Measurements from ENCODE around the gene KMT2B. TPM values are rescaled to one million over a fixed set of nuclear protein-coding genes. Genes with fewer than 3 reads are reported as not detected.

Gene KMT2B
- total RNA-seq, 1 experiment from 2014 or later: 10.8 TPM

DNA sequence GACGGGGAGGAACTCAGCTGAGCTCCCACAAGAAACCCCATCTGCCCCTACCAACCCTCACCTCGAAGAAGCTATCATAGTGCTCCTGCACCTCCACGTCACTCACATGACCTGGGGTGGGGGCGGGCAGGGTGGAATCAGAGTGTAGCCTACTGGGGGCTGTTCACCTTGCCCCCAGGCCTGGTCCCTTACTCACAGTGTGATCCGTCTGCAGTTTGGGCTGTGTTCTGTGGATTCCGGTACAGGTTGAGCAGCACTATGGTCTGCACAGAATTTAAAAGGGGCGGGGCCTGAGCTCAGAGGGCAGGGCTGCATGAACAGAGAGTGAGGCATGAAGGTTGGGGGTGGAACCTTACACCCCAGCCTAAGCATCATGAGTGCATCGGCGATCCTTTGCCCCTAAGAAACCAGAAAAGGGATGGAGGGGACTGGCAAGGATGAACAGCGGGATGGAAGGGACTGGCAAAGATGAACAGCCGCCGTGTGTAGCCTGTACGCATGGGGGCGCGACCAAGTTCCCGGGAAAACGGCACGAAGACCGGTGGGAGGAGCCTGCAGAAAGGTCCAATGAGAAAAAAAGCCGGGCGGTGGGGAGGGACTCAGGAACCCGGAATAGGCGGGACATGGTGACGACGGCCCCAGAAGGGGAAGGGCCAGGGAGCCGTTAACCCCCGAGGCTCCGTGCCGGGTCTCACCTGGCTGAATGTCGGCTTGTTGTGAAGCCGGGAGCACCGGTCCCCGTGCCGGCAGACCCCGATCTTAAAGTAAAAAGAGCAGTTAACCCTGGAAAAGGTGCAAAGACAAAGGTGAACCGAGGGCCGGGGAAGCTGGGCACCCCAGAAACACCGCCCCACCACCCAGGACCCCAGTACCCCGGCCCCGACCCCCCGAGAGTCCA, 26.9 kb downstream of the KMT2B start:
- Histone ChIP-seq H3K9ac (ENCODE audit: low read length) (peak overlapping the region; percentile 96), H3K27ac (ENCODE audit: low read length) (peak overlapping the region; percentile 92), H3F3A (ENCODE audit: low read length, unreplicated experiment) (no peaks in the 10 kb centered on the region), H3K9me2 (replicated peaks; ENCODE audit: low read length) (no peaks in the 10 kb centered on the region), H3K27me3 (ENCODE audit: low read length) (no peaks in the 10 kb centered on the region), H2AFZ (ENCODE audit: low read length) (peak overlapping the region; percentile 88), H3K36me3 (ENCODE audit: low read depth, low read length) (no peaks in the 10 kb centered on the region), H3K79me2 (ENCODE audit: low read length) (peaks cover 23% of the 10 kb centered on the region), H3K9me3 (ENCODE audit: low read length) (no peaks in the 10 kb centered on the region), H3K4me3 (ENCODE audit: low read length) (peak overlapping the region; percentile 90), H3K4me1 (ENCODE audit: insufficient read depth, low read length) (peaks cover 23% of the 10 kb centered on the region), H4K20me1 (ENCODE audit: low read length) (no peaks in the 10 kb centered on the region), H3K4me2 (ENCODE audit: low read length) (peak overlapping the region; percentile 88)
- intact Hi-C loops (cut with micrococcal nuclease): loop anchor here (2.0 kb wide), 1 partner anchor 28 kb away; no protein-coding TSS in a partner anchor
- ATAC-seq (peak; percentile 56), DNase-seq (peak; percentile 90)
- BruUV-seq (replicated peaks): TSS peak; percentile 70
- POLR2A ChIA-PET (ENCODE audit: unreplicated experiment): interaction anchor here (0.7 kb wide), 1 partner anchor 32 kb away, joined by 7 read pairs; no protein-coding TSS in a partner anchor
- TF ChIP-seq EZH2 (IDR thresholded peaks at IDR 0.05; ENCODE audit: low read length, unreplicated experiment) (no peak), EZH2phosphoT487 (IDR thresholded peaks at IDR 0.05; ENCODE audit: borderline replicate concordance, low read length) (no peak)
- TF ChIP-seq, protein P1, sequence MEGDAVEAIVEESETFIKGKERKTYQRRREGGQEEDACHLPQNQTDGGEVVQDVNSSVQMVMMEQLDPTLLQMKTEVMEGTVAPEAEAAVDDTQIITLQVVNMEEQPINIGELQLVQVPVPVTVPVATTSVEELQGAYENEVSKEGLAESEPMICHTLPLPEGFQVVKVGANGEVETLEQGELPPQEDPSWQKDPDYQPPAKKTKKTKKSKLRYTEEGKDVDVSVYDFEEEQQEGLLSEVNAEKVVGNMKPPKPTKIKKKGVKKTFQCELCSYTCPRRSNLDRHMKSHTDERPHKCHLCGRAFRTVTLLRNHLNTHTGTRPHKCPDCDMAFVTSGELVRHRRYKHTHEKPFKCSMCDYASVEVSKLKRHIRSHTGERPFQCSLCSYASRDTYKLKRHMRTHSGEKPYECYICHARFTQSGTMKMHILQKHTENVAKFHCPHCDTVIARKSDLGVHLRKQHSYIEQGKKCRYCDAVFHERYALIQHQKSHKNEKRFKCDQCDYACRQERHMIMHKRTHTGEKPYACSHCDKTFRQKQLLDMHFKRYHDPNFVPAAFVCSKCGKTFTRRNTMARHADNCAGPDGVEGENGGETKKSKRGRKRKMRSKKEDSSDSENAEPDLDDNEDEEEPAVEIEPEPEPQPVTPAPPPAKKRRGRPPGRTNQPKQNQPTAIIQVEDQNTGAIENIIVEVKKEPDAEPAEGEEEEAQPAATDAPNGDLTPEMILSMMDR (conservative IDR thresholded peaks at IDR 0.05; ENCODE audit: low read depth, low read length): peak; percentile 39; the same call in 1 of the 2 replicates
- CTCF ChIA-PET: no interaction called here

DNA sequence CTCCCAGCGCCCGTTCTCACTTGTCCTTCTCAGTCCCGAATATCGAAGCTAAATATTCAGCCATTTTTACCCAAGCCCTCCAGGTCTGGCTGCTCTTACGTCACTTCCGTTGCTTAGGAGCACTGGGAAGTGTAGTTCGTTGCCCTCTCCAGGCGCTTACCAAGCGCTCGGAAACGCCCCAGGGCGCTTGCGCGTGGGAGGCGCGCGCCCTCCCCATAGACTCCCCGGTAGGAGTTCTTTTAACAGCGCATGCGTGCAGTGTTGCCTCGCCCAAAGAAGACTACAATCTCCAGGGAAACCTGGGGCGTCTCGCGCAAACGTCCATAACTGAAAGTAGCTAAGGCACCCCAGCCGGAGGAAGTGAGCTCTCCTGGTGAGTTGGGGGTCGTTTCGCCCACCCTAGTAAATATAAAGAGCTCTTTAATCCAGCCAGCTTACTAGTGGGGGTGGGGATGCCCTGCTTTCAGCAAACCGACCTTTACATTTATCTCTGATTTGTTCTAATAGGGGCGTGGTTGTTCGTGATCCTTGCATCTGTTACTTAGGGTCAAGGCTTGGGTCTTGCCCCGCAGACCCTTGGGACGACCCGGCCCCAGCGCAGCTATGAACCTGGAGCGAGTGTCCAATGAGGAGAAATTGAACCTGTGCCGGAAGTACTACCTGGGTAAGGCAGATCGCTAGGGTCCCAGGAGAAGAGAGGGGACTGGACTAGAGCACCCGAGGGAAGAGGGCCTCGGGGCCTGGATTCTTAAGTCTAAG, 27.7 kb downstream of the KMT2B start, which contains the start of the genes PSENEN and U2AF1L4:
Gene PSENEN, plus strand, starts transcription at position 324 of the 759 bp plus-strand sequence. Its CDS starts 280 bp downstream, at position 604.
Gene U2AF1L4, minus strand, starts transcription at position 91 of the 759 bp plus-strand sequence. Its CDS starts 27 bp downstream, at position 64.
- Histone ChIP-seq H3K27me3 (ENCODE audit: low read length) (no peaks in the 10 kb centered on the region), H4K20me1 (ENCODE audit: low read length) (no peaks in the 10 kb centered on the region), H2AFZ (ENCODE audit: low read length) (peak within 1 kb of the TSS; percentile 88), H3K4me3 (ENCODE audit: low read length) (peak within 1 kb of the TSS; percentile 90), H3K4me1 (ENCODE audit: insufficient read depth, low read length) (peaks cover 27% of the 10 kb centered on the region), H3K36me3 (ENCODE audit: low read depth, low read length) (no peaks in the 10 kb centered on the region), H3K9me3 (ENCODE audit: low read length) (no peaks in the 10 kb centered on the region), H3K4me2 (ENCODE audit: low read length) (peak within 1 kb of the TSS; percentile 96), H3F3A (ENCODE audit: low read length, unreplicated experiment) (no peaks in the 10 kb centered on the region), H3K27ac (ENCODE audit: low read length) (peak within 1 kb of the TSS; percentile 92), H3K79me2 (ENCODE audit: low read length) (peaks cover 26% of the 10 kb centered on the region), H3K9me2 (replicated peaks; ENCODE audit: low read length) (no peaks in the 10 kb centered on the region), H3K9ac (ENCODE audit: low read length) (peak within 1 kb of the TSS; percentile 96)
- DNase-seq (peak; percentile 98), ATAC-seq (peak; percentile 61)
- BruUV-seq (replicated peaks): TSS peak; percentile 40
- intact Hi-C loops (cut with micrococcal nuclease): loop anchor here (2.0 kb wide), 1 partner anchor 29 kb away; no protein-coding TSS in a partner anchor
- ChIA-PET POLR2A (ENCODE audit: unreplicated experiment) (interaction anchor here (0.7 kb wide), 1 partner anchor 32 kb away, joined by 7 read pairs; no protein-coding TSS in a partner anchor), CTCF (no interaction called here)
- TF ChIP-seq, protein P1 (conservative IDR thresholded peaks at IDR 0.05; ENCODE audit: low read depth, low read length): no peak
- TF ChIP-seq EZH2phosphoT487 (IDR thresholded peaks at IDR 0.05; ENCODE audit: borderline replicate concordance, low read length) (no peak), EZH2 (IDR thresholded peaks at IDR 0.05; ENCODE audit: low read length, unreplicated experiment) (no peak)

All from PC-3 (cell line).